ENCODE measurements around the gene POMGNT2. TPM values are rescaled to one million over a fixed set of nuclear protein-coding genes. Genes with fewer than 3 reads are reported as not detected.

POMGNT2 gene
- total and polyA plus RNA-seq, 12 donors, result 7.1 to 29.4 (median 16.9) TPM

DNA sequence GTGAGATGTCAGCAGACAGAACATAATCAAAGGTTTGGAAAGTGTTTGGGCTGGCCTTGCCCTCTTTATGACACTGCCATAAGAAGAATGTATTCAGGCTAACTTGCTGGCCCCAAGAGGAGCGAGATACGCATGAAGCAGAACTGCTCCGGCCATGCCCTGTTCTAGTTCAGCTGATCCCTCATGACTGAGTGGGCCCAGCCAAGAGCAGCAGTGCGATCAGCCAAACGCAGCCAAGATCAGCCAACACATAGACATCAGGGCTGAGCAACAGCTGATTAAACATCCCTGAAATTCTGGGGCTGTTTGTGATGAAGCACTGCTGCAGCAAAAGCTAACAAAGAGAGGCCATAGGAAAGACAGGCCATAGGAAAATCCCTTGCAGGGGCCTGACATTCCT lies 24.1 kb downstream of the POMGNT2 start:
- intact Hi-C loops (cut with DNase I), result no loop called here
- ATAC-seq (peak in 4 of 8 donors; percentile 51 to 73 (median 61)), DNase-seq (no peak)
- Histone ChIP-seq H3K4me1 (no peaks in the 10 kb centered on the region), H3K9me3 (peaks cover 0 to 5% (median 0%) of the 10 kb centered on the region in 11 donors), H3K4me3 (no peak overlapping the region), H3K27me3 (no peaks in the 10 kb centered on the region), H3K27ac (no peak overlapping the region), H3K36me3 (peaks cover 0 to 61% (median 18%) of the 10 kb centered on the region in 9 donors)
- WGBS, 2 donors, result 81 to 87% methylated on average over 5 of the region's 5 CpGs
- TF ChIP-seq, protein P1, sequence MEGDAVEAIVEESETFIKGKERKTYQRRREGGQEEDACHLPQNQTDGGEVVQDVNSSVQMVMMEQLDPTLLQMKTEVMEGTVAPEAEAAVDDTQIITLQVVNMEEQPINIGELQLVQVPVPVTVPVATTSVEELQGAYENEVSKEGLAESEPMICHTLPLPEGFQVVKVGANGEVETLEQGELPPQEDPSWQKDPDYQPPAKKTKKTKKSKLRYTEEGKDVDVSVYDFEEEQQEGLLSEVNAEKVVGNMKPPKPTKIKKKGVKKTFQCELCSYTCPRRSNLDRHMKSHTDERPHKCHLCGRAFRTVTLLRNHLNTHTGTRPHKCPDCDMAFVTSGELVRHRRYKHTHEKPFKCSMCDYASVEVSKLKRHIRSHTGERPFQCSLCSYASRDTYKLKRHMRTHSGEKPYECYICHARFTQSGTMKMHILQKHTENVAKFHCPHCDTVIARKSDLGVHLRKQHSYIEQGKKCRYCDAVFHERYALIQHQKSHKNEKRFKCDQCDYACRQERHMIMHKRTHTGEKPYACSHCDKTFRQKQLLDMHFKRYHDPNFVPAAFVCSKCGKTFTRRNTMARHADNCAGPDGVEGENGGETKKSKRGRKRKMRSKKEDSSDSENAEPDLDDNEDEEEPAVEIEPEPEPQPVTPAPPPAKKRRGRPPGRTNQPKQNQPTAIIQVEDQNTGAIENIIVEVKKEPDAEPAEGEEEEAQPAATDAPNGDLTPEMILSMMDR (IDR thresholded peaks at IDR 0.05), result no peak

DNA sequence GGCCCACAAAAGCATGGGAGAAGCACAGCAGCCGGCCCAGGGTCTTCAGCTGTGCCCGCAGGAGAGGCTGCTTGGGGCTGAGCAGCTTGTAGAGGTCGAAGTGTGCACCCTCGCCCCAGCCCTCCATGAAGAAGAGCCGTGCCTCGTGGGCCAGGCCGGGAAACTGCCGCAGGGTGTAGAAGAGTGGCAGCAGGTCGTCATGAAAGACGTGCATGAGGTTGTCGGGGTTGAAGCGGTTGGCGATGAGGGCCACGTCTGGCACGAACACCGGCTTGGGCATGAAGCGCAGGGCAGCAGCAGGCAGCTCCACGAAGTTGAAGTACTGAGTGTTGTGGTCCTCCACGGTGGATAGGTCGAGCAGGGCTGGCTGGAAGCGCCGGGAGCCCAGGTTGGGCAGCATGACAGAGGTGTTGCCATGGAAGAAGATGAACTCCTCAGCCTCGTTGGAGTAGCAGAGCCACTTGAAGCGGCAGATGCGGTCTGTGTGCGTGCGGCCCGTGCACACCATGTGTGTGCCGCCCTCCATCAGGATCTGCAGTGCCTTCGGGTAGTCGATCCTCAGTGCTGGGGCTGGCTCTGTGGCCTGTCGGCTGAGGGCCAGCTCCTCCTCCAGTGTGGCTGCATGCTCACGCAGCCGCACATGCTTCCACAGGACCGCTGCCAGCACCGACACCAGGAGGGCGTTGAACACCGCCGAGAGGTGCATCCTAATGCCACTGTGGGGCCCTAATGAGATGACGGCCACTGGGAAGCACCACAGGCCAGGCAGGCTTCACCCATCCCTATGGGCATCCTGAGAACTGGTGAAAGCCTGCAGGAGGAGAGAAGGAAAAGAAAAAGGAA lies 24.9 kb downstream of the POMGNT2 start:
- TF ChIP-seq, protein P1 (IDR thresholded peaks at IDR 0.05), result no peak
- ATAC-seq (no peak), DNase-seq (no peak)
- Histone ChIP-seq H3K4me1 (no peaks in the 10 kb centered on the region), H3K27ac (no peak overlapping the region), H3K4me3 (no peak overlapping the region), H3K27me3 (no peaks in the 10 kb centered on the region), H3K9me3 (peaks cover 0 to 5% (median 0%) of the 10 kb centered on the region in 11 donors), H3K36me3 (peaks cover 0 to 53% (median 18%) of the 10 kb centered on the region in 9 donors)
- intact Hi-C loops (cut with DNase I), result no loop called here
- 97% methylated on average over 40 of the region's 40 CpGs for WGBS, 2 donors

DNA sequence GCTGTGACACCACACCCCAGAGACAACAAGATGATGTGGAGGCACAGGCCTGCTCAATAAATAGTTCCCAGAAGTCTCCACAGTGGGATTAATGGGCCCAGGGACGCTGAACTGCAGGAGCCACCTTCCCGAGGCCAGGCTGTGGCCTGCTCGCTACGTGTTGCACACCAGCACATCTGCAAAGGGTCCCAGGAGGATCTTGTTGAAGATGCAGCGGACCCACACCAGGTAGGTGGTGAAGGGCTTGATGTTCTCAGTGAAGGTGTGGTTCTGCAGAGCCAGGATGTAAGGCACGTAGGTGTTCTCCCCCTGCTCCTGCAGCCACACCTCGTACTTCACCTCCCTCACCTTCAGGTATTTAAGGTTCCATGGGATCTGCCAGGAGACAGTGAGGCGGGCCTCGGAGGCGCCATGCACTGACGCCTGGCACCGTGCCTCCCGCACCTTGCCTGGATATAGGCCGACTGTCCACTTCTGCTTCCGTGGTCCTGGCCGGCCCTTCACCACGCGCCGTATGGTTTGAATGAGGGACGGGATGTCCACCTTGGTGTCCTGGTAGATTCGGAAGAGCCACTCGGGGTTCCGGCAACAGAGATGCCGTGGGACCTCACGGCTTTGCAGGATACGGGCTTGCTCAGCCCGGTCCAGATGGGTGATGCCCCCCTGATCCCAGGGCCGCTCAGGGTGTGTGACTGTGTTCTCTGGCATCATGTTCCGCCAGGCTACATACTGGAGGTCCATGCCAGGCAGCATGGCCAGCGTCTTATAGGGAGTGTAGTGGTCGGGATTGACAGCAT lies 26.1 kb downstream of the POMGNT2 start:
- no peak for ATAC-seq
- H3K9me3 ChIP-seq, result peaks cover 0 to 5% (median 0%) of the 10 kb centered on the region in 11 donors
- H3K4me1 ChIP-seq, result no peaks in the 10 kb centered on the region
- H3K27me3 ChIP-seq, result no peaks in the 10 kb centered on the region
- DNase-seq, result no peak
- H3K27ac ChIP-seq, result no peak overlapping the region
- H3K36me3 ChIP-seq, result peaks cover 0 to 46% (median 18%) of the 10 kb centered on the region in 9 donors
- TF ChIP-seq, protein P1 (IDR thresholded peaks at IDR 0.05), result no peak
- whole genome bisulfite sequencing, 2 donors, result 94% methylated on average over 31 of the region's 31 CpGs
- H3K4me3 ChIP-seq, result no peak overlapping the region
- intact Hi-C loops (cut with DNase I), result no loop called here

DNA sequence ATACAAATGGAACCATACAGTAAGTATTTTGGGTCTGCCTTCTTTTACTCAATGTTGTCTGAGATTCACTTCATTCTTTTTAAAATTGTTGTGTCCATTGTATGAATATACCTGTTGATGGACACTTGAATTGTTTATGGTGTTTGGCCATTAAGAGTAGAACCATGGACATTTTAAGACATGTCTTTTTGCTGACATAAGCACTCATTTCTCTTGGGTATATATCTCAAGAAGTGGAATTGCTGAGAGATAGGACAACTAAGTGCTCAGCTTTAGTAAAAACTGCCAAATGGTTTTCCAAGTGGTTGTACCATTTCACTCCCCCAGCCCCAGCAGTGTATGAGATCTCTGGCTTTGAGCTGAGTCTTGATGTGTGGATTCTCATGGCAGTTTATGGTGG lies 28.2 kb downstream of the POMGNT2 start:
- Histone ChIP-seq H3K27me3 (no peaks in the 10 kb centered on the region), H3K9me3 (peaks cover 0 to 5% (median 0%) of the 10 kb centered on the region in 11 donors), H3K36me3 (peaks cover 0 to 35% (median 18%) of the 10 kb centered on the region in 9 donors), H3K4me1 (no peaks in the 10 kb centered on the region), H3K27ac (no peak overlapping the region), H3K4me3 (no peak overlapping the region)
- ATAC-seq, result no peak
- intact Hi-C loops (cut with DNase I), result no loop called here
- TF ChIP-seq, protein P1 (IDR thresholded peaks at IDR 0.05), result no peak
- no peak for DNase-seq

Data from heart right ventricle (tissue), 16 donors.